ENCODE measurements around the gene ATP5MC3.

DNA sequence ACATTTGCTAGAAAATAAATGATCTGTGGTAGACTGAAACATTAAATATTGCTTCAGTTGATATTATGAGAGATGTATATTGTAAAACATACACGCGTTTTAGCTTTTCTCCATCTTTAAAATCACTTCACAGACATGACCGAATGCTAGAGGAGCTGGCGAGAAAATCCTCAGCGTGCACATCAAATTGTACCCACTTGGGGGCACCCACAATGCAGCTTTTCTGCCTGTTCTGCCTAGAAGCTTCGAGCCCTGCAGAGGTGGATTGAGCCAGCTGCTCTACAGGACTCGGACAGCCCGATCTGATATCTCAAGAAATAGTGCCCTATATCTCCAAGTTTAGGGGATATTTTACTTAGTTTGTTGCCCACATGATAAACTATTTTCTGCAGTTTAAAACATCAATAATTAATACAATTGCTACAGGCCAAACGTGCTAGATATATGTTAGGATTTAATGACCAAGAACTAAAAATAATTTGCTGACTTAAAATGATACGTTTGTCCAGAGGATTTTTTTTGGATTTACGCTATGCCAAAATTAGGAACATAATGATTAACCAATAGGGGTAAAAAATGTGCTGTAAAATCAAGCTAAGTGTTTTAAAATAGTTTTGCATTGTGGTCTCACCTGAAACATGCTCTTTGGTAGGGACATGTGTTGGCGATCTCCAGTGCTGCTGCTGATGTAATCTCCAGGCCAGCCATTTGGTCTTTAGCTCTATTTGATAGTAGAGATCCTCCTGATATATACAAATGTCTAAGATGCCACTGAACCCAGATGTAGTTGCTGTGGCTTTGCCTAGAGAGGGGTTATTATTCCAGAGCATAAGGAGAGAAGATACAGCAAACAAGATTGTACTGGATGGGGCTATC lies 22.3 kb upstream of the ATP5MC3 start:
- TF ChIP-seq SNAI2 (CRISPR knock-in tag; IDR thresholded peaks at IDR 0.05) (no peak), ZFP30 (CRISPR knock-in tag; IDR thresholded peaks at IDR 0.05) (no peak), CSDC2 (CRISPR knock-in tag; IDR thresholded peaks at IDR 0.05) (no peak)
